GM12892 (cell line): ENCODE measurements around the gene EXOC3L4.

Experiments used
- DNase-seq: peaks from one replicate; pipeline ENCODE4 v3.0.0; 2011; ENCODE audit not compliant: insufficient read length
- FAIRE-seq: peaks from 2 replicates; lab custom pipeline; 2011; peaks lifted over from hg19 to GRCh38; lab: Jason Lieb, UNC
- POLR2A ChIP-seq: IDR thresholded peaks from 2 replicates; pipeline ENCODE4 v1.6.1; 2011; ENCODE audit warnings: low read depth, low read length, control low read depth
- POLR2AphosphoS5 ChIP-seq: IDR thresholded peaks from 2 replicates; pipeline ENCODE4 v1.6.1; 2011; ENCODE audit warnings: low read depth, low read length, control low read depth
- TAF1 ChIP-seq: IDR thresholded peaks from 2 replicates; pipeline ENCODE4 v1.6.1; 2011; ENCODE audit warnings: low read depth, mild to moderate bottlenecking, control low read depth, low read length, borderline replicate concordance

The EXOC3L4 gene

GRCh38 chr14:103073367-103073875, 21.1 kb upstream of the EXOC3L4 start:
- no peak for FAIRE-seq
- no peak for DNase-seq
- no peak for TF ChIP-seq POLR2A
- TF ChIP-seq POLR2AphosphoS5 = no peak
- no peak for TF ChIP-seq TAF1

GRCh38 chr14:103073876-103074728, 20.4 kb upstream of the EXOC3L4 start:
- DNase-seq (no peak), FAIRE-seq (peak; percentile 53)
- TF ChIP-seq POLR2AphosphoS5 (no peak), POLR2A (no peak), TAF1 (no peak)

- no peak for DNase-seq
- FAIRE-seq = no peak
These were observed 19.7 kb upstream of the EXOC3L4 start for GRCh38 chr14:103074729-103075367.

GRCh38 chr14:103078420-103078749, 16.1 kb upstream of the EXOC3L4 start:
- TF ChIP-seq POLR2AphosphoS5 = no peak
- no peak for TF ChIP-seq TAF1
- TF ChIP-seq POLR2A = no peak
- DNase-seq = peak; percentile 76

More at GRCh38 chr14:103074729-103075367, 19.7 kb upstream of the EXOC3L4 start:
- TF ChIP-seq TAF1 = no peak
- TF ChIP-seq POLR2A = no peak
- no peak for TF ChIP-seq POLR2AphosphoS5

GRCh38 chr14:103078860-103079587, 15.5 kb upstream of the EXOC3L4 start:
- no peak for TF ChIP-seq POLR2AphosphoS5
- no peak for TF ChIP-seq TAF1
- TF ChIP-seq POLR2A = no peak
- no peak for FAIRE-seq
- DNase-seq = no peak

More at GRCh38 chr14:103078420-103078749, 16.1 kb upstream of the EXOC3L4 start:
- FAIRE-seq = no peak

GRCh38 chr14:103081951-103082350, 12.6 kb upstream of the EXOC3L4 start:
- no peak for FAIRE-seq
- TF ChIP-seq POLR2A (no peak), TAF1 (no peak), POLR2AphosphoS5 (no peak)

GRCh38 chr14:103084021-103084919, 10.3 kb upstream of the EXOC3L4 start, which contains the start of gene LBHD2:
Gene LBHD2, plus strand, starts transcription at chr14:103084210. Its CDS starts 1,803 bp downstream, at chr14:103086013.
- FAIRE-seq (no peak), DNase-seq (no peak)
- no peak for TF ChIP-seq POLR2AphosphoS5
- no peak for TF ChIP-seq POLR2A
- no peak for TF ChIP-seq TAF1

More at GRCh38 chr14:103081951-103082350, 12.6 kb upstream of the EXOC3L4 start:
- DNase-seq = no peak

- TF ChIP-seq TAF1 = no peak
- no peak for TF ChIP-seq POLR2AphosphoS5
- no peak for TF ChIP-seq POLR2A
- DNase-seq = no peak
- no peak for FAIRE-seq
These were observed 9.1 kb upstream of the EXOC3L4 start for GRCh38 chr14:103085106-103086091.

GRCh38 chr14:103086771-103087342, 7.7 kb upstream of the EXOC3L4 start:
- TF ChIP-seq TAF1 = no peak
- TF ChIP-seq POLR2A = no peak
- no peak for TF ChIP-seq POLR2AphosphoS5
- FAIRE-seq (no peak), DNase-seq (no peak)
